K562 (cell line): ENCODE results near the gene EEF1AKMT4. TPM values are rescaled to one million over a fixed set of nuclear protein-coding genes. Genes with fewer than 3 reads are reported as not detected.

Source experiments
- ATAC-seq: fragments of 200-7000 bp; cut with Tn5 transposase; 3 replicates; pipeline ENCODE4 v1.9.1; 2020; ENCODE audit warnings: moderate library complexity
- BruUV-seq: library from RNA; stranded (reverse); fragments of 400-500 nt; replicated peaks from 2 replicates; lab custom pipeline; 2021; lab: Mats Ljungman, UMichigan
- CTCF ChIA-PET: fragments of 300-600 bp; formaldehyde crosslinking; extraction: SDS; loops from one replicate; lab custom pipeline; 2021; ENCODE audit warnings: low intra/inter-chr PET ratio; lab: Yijun Ruan, JAX
- POLR2A ChIA-PET: fragments of 300-600, 350-650 bp; sonication (Branson Sonifier 250); formaldehyde crosslinking; extraction: SDS; loops from one replicate; lab custom pipeline; 2021; ENCODE audit warnings: antibody characterized with exemption, inconsistent platforms; lab: Yijun Ruan, JAX
- DNase-seq, 4 experiments: peaks; one replicate each; pipeline versions ENCODE4 v3.0.0 to v3.0.0-alpha.2; 2011 to 2018; ENCODE audit warnings: low spot score in 3 of 4, mixed read lengths in 3 of 4; ENCODE audit errors: extremely low read depth in 1 of 4
- FAIRE-seq: peaks from 2 replicates; lab custom pipeline; 2011; peaks lifted over from hg19 to GRCh38; lab: Jason Lieb, UNC
- H2AFZ ChIP-seq: 2 replicates; pipeline ENCODE4 v1.6.0; 2011; ENCODE audit warnings: low read depth, low read length, control low read depth, inconsistent platforms
- H3K27ac ChIP-seq: fragments of 200-600 bp; 3 replicates; pipeline ENCODE4 v1.8.0; 2011; ENCODE audit warnings: low read depth, mild to moderate bottlenecking, control low read depth, inconsistent platforms, low read length, moderate library complexity, mixed read lengths; ENCODE audit errors: extremely low read depth
- H3K27me3 ChIP-seq, 2 experiments: fragments of 300-600 bp in 1 of 2; 2 replicates in 1 of 2; 3 replicates in 1 of 2; pipeline versions ENCODE4 v1.6.0 to v1.8.0; 2011; ENCODE audit warnings: inconsistent platforms in 2 of 2, low read length in 2 of 2, mild to moderate bottlenecking in 1 of 2, mixed read lengths in 1 of 2, moderate library complexity in 1 of 2; ENCODE audit not compliant: control insufficient read depth in 2 of 2, insufficient read depth in 2 of 2
- H3K36me3 ChIP-seq: fragments of 300-600 bp; 3 replicates; pipeline ENCODE4 v1.8.0; 2011; ENCODE audit warnings: mild to moderate bottlenecking, low read length, inconsistent platforms; ENCODE audit not compliant: control insufficient read depth, insufficient read depth
- H3K4me1 ChIP-seq, 2 experiments: fragments of 200-600 bp in 1 of 2; replicated peaks in 1 of 2; 2 replicates in 1 of 2; 3 replicates in 1 of 2; pipeline versions ENCODE4 v1.5.1 to v1.8.0; 2011; ENCODE audit warnings: inconsistent platforms in 2 of 2, low read length in 2 of 2, mild to moderate bottlenecking in 1 of 2, mixed read lengths in 1 of 2, moderate library complexity in 1 of 2; ENCODE audit not compliant: control insufficient read depth in 2 of 2, insufficient read depth in 2 of 2
- H3K4me2 ChIP-seq: 2 replicates; pipeline ENCODE4 v1.6.1; 2011; ENCODE audit warnings: low read length, control low read depth, inconsistent platforms, mixed read lengths; ENCODE audit not compliant: insufficient read depth
- H3K4me3 ChIP-seq: fragments of 200-600 bp; sonication (generic), shearing (Covaris generic); 2 replicates; pipeline ENCODE4 v1.5.1; 2016; ENCODE audit warnings: control low read depth, inconsistent platforms
- H3K79me2 ChIP-seq: fragments of 200-600 bp; 3 replicates; pipeline ENCODE4 v1.8.0; 2011; ENCODE audit warnings: low read length, inconsistent platforms; ENCODE audit not compliant: control insufficient read depth, insufficient read depth
- H3K9ac ChIP-seq, 2 experiments: 2 replicates each; pipeline versions ENCODE4 v1.6.0 to v1.6.1; 2011; ENCODE audit warnings: low read depth in 2 of 2, low read length in 2 of 2, control low read depth in 1 of 2, inconsistent platforms in 1 of 2, mild to moderate bottlenecking in 1 of 2, mixed read lengths in 1 of 2; ENCODE audit not compliant: insufficient read depth in 1 of 2
- H3K9me1 ChIP-seq: one replicate; pipeline ENCODE4 v1.6.0; 2011; ENCODE audit warnings: inconsistent platforms, mild to moderate bottlenecking, low read length, moderate library complexity; ENCODE audit not compliant: control insufficient read depth, insufficient read depth
- H3K9me3 ChIP-seq: replicated peaks from 2 replicates; pipeline ENCODE4 v1.5.1; 2011; ENCODE audit warnings: low read depth, low read length, inconsistent platforms; ENCODE audit not compliant: control insufficient read depth, insufficient read depth
- H4K20me1 ChIP-seq: replicated peaks from 2 replicates; pipeline ENCODE4 v1.6.1; 2011; ENCODE audit warnings: low read length, inconsistent platforms, mixed read lengths; ENCODE audit not compliant: control insufficient read depth, insufficient read depth
- DACH1 ChIP-seq: fragments of 450-650 bp; IDR thresholded peaks from 2 replicates; pipeline ENCODE4 v1.6.1; 2018; ENCODE audit not compliant: partially characterized antibody
- KLF10 ChIP-seq: fragments of 250-450 bp; sonication (Bioruptor Pico); IDR thresholded peaks from 2 replicates; pipeline ENCODE4 v1.6.1; 2021; ENCODE audit warnings: matching md5 sums
- MTA3 ChIP-seq: fragments of 450-650 bp; formaldehyde crosslinking; IDR thresholded peaks from 2 replicates; pipeline ENCODE4 v1.6.1; 2017; ENCODE audit warnings: mild to moderate bottlenecking, borderline replicate concordance
- NR1H2 ChIP-seq: sonication (generic); formaldehyde crosslinking; IDR thresholded peaks from 2 replicates; pipeline ENCODE4 v1.4.0; 2020; ENCODE audit warnings: mild to moderate bottlenecking, missing genetic modification reagents
- NR4A1 ChIP-seq, 2 experiments: fragments of 250-450 bp in 1 of 2; fragments of 450-650 bp in 1 of 2; sonication (Bioruptor Pico) in 1 of 2; IDR thresholded peaks; 2 replicates each; pipeline versions ENCODE4 v1.4.0 to v1.6.1; 2016 to 2020; ENCODE audit warnings: mild to moderate bottlenecking in 2 of 2, missing compliant biosample characterization in 1 of 2, missing genetic modification characterization in 1 of 2, moderate library complexity in 1 of 2
- SMARCC2 ChIP-seq: fragments of 450-650 bp; IDR thresholded peaks from 2 replicates; pipeline ENCODE4 v1.6.1; 2017; ENCODE audit warnings: antibody characterized with exemption, moderate library complexity, mild to moderate bottlenecking, low read depth
- SPI1 ChIP-seq: IDR thresholded peaks from 2 replicates; pipeline ENCODE4 v1.6.1; 2011; ENCODE audit warnings: low read depth, low read length, control low read depth, borderline replicate concordance
- ZNF124 ChIP-seq: sonication (generic); formaldehyde crosslinking; IDR thresholded peaks from 2 replicates; pipeline ENCODE4 v1.8.1; 2022; ENCODE audit warnings: missing genetic modification reagents
- ZSCAN29 ChIP-seq: fragments of 450-650 bp; IDR thresholded peaks from 2 replicates; pipeline ENCODE4 v1.6.1; 2017
- WGBS: fragments of 100-300 bp; shearing (Covaris generic); methylation state at CpG from one replicate; pipeline ENCODE4 v1.1.6; 2016; ENCODE audit warnings: low coverage, mixed read lengths; ENCODE audit not compliant: insufficient coverage; ENCODE audit errors: missing lambda C conversion rate; 5-methylcytosine and 5-hydroxymethylcytosine counted together
- in situ Hi-C: fragments of 300-500 bp; cut with MboI; formaldehyde crosslinking; loops from 4 replicates; pipeline ENCODE4 v1.15.0; 2018; ENCODE audit warnings: inconsistent platforms, mixed read lengths
- intact Hi-C: fragments of 100-400 bp; cut with micrococcal nuclease; formaldehyde crosslinking; loops from 2 replicates; pipeline ENCODE4 v1.14.2; 2022
- polyA plus RNA-seq, 8 experiments: library from polyadenylated mRNA; depleted of rRNA in 4 of 8; stranded (reverse) in 5 of 8; unstranded in 3 of 8; fragments of >200 nt; fragmentation: Nextera tagmentation in 2 of 8; fragmentation: Illumina TruSeq in 1 of 8; extraction: Ambion mirVana in 2 of 8; extraction: Trizol in 1 of 8; gene quantifications; 2 replicates each; pipeline versions ENCODE4 v1.2.1 to v1.2.3, GENCODE V29; 2011 to 2014; ENCODE audit warnings: inconsistent platforms in 1 of 8, missing spikeins in 1 of 8
- total RNA-seq, 7 experiments: library from RNA; depleted of rRNA in 6 of 7; stranded (reverse); fragments of >200 nt in 6 of 7; fragmentation: Illumina TruSeq in 2 of 7; extraction: Trizol in 2 of 7; gene quantifications; 2 replicates each; pipeline versions ENCODE4 v1.2.1 to v1.2.3, GENCODE V29; 2011 to 2021; ENCODE audit warnings: low replicate concordance in 1 of 7
- TF ChIP-seq, protein P1 (sequence below): fragments of 450-650 bp; IDR thresholded peaks from 2 replicates; pipeline ENCODE4 v1.6.1; 2014; ENCODE audit warnings: low read depth, mild to moderate bottlenecking, moderate library complexity, borderline replicate concordance
- TF ChIP-seq, protein P2 (sequence below): fragments of 450-650 bp; IDR thresholded peaks from 2 replicates; pipeline ENCODE4 v1.6.1; 2016; ENCODE audit warnings: low read depth, mild to moderate bottlenecking, moderate library complexity
- TF ChIP-seq, protein P3 (sequence below): sonication (generic); formaldehyde crosslinking; IDR thresholded peaks from 2 replicates; pipeline ENCODE4 v1.8.0; 2022; ENCODE audit warnings: mild to moderate bottlenecking, missing genetic modification reagents, borderline replicate concordance

The EEF1AKMT4 gene
- total and polyA plus RNA-seq, 9 of the 15 experiments (the other 6 are each of a cell fraction or from before 2014, with no cell fraction given): 10.3 to 49.4 (median 18.9) TPM

GRCh38 chr3:184218814-184219213 lies 30.7 kb upstream of the EEF1AKMT4 start:
- FAIRE-seq (no peak), DNase-seq (no peak), ATAC-seq (no peak)
- H3K27ac ChIP-seq: no peak overlapping the region
- H4K20me1 ChIP-seq: no peaks in the 10 kb centered on the region
- no peaks in the 10 kb centered on the region for H3K9me3 ChIP-seq
- intact Hi-C loops (no loop called here), in situ Hi-C loops (no loop called here)
- H3K36me3 ChIP-seq: no peaks in the 10 kb centered on the region
- ChIA-PET POLR2A (interaction anchor here (0.5 to 1.5 kb wide), 3 partner anchors 9 to 357 kb away, joined by 3 read pairs; no protein-coding TSS in a partner anchor), CTCF (no interaction called here)
- H3K4me3 ChIP-seq: no peak overlapping the region
- no TSS peak for BruUV-seq
- no peak overlapping the region for H3K9ac ChIP-seq
- TF ChIP-seq ZSCAN29 (no peak), SPI1 (0 out of 2 replicates have a peak, but pooled peaks have one; percentile 24), KLF10 (CRISPR knock-in tag) (no peak)
- TF ChIP-seq, protein P1, sequence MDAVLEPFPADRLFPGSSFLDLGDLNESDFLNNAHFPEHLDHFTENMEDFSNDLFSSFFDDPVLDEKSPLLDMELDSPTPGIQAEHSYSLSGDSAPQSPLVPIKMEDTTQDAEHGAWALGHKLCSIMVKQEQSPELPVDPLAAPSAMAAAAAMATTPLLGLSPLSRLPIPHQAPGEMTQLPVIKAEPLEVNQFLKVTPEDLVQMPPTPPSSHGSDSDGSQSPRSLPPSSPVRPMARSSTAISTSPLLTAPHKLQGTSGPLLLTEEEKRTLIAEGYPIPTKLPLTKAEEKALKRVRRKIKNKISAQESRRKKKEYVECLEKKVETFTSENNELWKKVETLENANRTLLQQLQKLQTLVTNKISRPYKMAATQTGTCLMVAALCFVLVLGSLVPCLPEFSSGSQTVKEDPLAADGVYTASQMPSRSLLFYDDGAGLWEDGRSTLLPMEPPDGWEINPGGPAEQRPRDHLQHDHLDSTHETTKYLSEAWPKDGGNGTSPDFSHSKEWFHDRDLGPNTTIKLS: no peak
- no peaks in the 10 kb centered on the region for H3K9me1 ChIP-seq
- no peak overlapping the region for H2AFZ ChIP-seq
- 0% methylated on average over 4 of the region's 4 CpGs for WGBS
- peaks cover 24 to 38% of the 10 kb centered on the region in 2 experiments; a peak in 4 of 5 replicates for H3K27me3 ChIP-seq
- no peaks in the 10 kb centered on the region for H3K4me1 ChIP-seq
- H3K79me2 ChIP-seq: no peaks in the 10 kb centered on the region
- no peak overlapping the region for H3K4me2 ChIP-seq

DNA sequence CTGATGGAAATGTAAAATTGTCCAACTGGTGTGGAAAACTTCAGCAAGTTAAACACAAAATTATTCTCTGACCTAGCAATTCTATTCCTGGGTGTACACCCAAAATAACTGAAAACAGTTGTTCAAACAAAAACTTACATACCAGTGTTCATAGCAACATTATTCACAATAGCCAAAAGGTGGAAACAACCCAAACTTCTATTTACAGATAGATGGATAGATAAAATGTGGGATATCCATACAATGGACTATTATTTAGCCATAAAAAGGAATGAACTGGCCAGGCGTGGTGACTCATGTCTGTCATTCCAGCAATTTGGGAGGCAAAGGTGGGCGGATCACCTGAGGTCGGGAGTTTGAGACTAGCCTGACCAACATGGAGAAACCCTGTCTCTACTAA lies 27.0 kb upstream of the EEF1AKMT4 start:
- no peak overlapping the region for H3K9ac ChIP-seq
- peaks cover 1% of the 10 kb centered on the region; the same call in 1 of the 2 replicates for H4K20me1 ChIP-seq
- H3K4me1 ChIP-seq: no peaks in the 10 kb centered on the region
- H3K9me3 ChIP-seq: no peaks in the 10 kb centered on the region
- H3K4me3 ChIP-seq: no peak overlapping the region
- no peak overlapping the region for H3K27ac ChIP-seq
- no peak for ATAC-seq
- H3K36me3 ChIP-seq: no peaks in the 10 kb centered on the region
- in situ Hi-C loops: no loop called here
- no peak for DNase-seq
- H3K27me3 ChIP-seq: peaks cover 18 to 44% of the 10 kb centered on the region in 2 experiments; a peak in 4 of 5 replicates
- intact Hi-C loops: no loop called here
- WGBS: 2% methylated on average over 3 of the region's 3 CpGs
- BruUV-seq: no TSS peak
- H3K4me2 ChIP-seq: no peak overlapping the region
- H3K9me1 ChIP-seq: no peaks in the 10 kb centered on the region
- CTCF ChIA-PET: no interaction called here
- POLR2A ChIA-PET: interaction anchor here (0.6 to 0.7 kb wide), 2 partner anchors 98 to 449 kb away, joined by 3 read pairs; no protein-coding TSS in a partner anchor
- no peak overlapping the region for H2AFZ ChIP-seq
- H3K79me2 ChIP-seq: no peaks in the 10 kb centered on the region
- no peak for FAIRE-seq
- TF ChIP-seq DACH1 (no peak), SMARCC2 (no peak), ZNF124 (no peak), NR4A1 (CRISPR knock-in tag; IDR thresholded peaks at IDR 0.05) (no peak), NR4A1 (tag; IDR thresholded peaks at IDR 0.05) (no peak), MTA3 (no peak), NR1H2 (CRISPR knock-in tag) (no peak)
- TF ChIP-seq, protein P2, sequence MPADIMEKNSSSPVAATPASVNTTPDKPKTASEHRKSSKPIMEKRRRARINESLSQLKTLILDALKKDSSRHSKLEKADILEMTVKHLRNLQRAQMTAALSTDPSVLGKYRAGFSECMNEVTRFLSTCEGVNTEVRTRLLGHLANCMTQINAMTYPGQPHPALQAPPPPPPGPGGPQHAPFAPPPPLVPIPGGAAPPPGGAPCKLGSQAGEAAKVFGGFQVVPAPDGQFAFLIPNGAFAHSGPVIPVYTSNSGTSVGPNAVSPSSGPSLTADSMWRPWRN: no peak
- TF ChIP-seq, protein P3, sequence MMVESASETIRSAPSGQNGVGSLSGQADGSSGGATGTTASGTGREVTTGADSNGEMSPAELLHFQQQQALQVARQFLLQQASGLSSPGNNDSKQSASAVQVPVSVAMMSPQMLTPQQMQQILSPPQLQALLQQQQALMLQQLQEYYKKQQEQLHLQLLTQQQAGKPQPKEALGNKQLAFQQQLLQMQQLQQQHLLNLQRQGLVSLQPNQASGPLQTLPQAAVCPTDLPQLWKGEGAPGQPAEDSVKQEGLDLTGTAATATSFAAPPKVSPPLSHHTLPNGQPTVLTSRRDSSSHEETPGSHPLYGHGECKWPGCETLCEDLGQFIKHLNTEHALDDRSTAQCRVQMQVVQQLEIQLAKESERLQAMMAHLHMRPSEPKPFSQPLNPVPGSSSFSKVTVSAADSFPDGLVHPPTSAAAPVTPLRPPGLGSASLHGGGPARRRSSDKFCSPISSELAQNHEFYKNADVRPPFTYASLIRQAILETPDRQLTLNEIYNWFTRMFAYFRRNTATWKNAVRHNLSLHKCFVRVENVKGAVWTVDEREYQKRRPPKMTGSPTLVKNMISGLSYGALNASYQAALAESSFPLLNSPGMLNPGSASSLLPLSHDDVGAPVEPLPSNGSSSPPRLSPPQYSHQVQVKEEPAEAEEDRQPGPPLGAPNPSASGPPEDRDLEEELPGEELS (CRISPR knock-in tag): no peak
